K562 (cell line): Measurements from ENCODE around the gene NR1H3. TPM values are rescaled to one million over a fixed set of nuclear protein-coding genes. Genes with fewer than 3 reads are reported as not detected.
A peak's percentile ranks its signal among the peaks of the same experiment; 100 is the strongest.

Experiments used
- ARID2 ChIP-seq: fragments of 450-650 bp; IDR thresholded peaks from 2 replicates; pipeline ENCODE4 v1.6.1; 2017; ENCODE audit warnings: antibody characterized with exemption, mild to moderate bottlenecking
- BDP1 ChIP-seq: IDR thresholded peaks from 3 replicates; pipeline ENCODE4 v1.6.1; 2011; ENCODE audit not compliant: insufficient read length, insufficient read depth
- CBFA2T2 ChIP-seq: fragments of 450-650 bp; conservative IDR thresholded peaks from 2 replicates; pipeline ENCODE4 v1.6.1; 2017; ENCODE audit warnings: mild to moderate bottlenecking
- CBFA2T3 ChIP-seq: fragments of 450-650 bp; IDR thresholded peaks from 2 replicates; pipeline ENCODE4 v1.6.1; 2017
- DDX20 ChIP-seq: fragments of 450-650 bp; IDR thresholded peaks from 2 replicates; pipeline ENCODE4 v1.6.1; 2016; ENCODE audit warnings: missing genetic modification characterization, low read depth, mild to moderate bottlenecking, missing compliant biosample characterization, moderate library complexity
- FOXP1 ChIP-seq: sonication (generic); formaldehyde crosslinking; IDR thresholded peaks from 2 replicates; pipeline ENCODE4 v1.8.0; 2022; ENCODE audit warnings: mild to moderate bottlenecking, missing genetic modification reagents
- GMEB1 ChIP-seq: fragments of 250-450 bp; sonication (Bioruptor Pico); IDR thresholded peaks from 2 replicates; pipeline ENCODE4 v1.4.0; 2020; ENCODE audit warnings: mild to moderate bottlenecking
- HOXB6 ChIP-seq: fragments of 250-450 bp; sonication (Bioruptor Pico); IDR thresholded peaks from 2 replicates; pipeline ENCODE4 v1.5.1; 2022; ENCODE audit warnings: mild to moderate bottlenecking, borderline replicate concordance
- JUND ChIP-seq, 2 experiments: IDR thresholded peaks; 2 replicates in 1 of 2; 3 replicates in 1 of 2; pipeline ENCODE4 v1.6.1; 2011; ENCODE audit warnings: borderline replicate concordance in 2 of 2, low read depth in 2 of 2, low read length in 2 of 2, improper control_type of control experiment in 1 of 2, missing biosample characterization in 1 of 2, missing genetic modification characterization in 1 of 2, missing genetic modification reagents in 1 of 2
- KDM5B ChIP-seq: fragments of 200-600 bp; sonication (generic); IDR thresholded peaks from 2 replicates; pipeline ENCODE4 v1.6.1; 2012; ENCODE audit warnings: low read depth, mild to moderate bottlenecking, moderate library complexity, low read length, control low read depth, inconsistent platforms; ENCODE audit not compliant: insufficient replicate concordance
- KLF16 ChIP-seq: IDR thresholded peaks from 2 replicates; pipeline ENCODE4 v1.6.1; 2016; ENCODE audit warnings: antibody characterized with exemption
- LCOR ChIP-seq: sonication (generic); formaldehyde crosslinking; IDR thresholded peaks from 2 replicates; pipeline ENCODE4 v1.8.0; 2022; ENCODE audit warnings: mild to moderate bottlenecking, missing genetic modification reagents
- MCM5 ChIP-seq: fragments of 450-650 bp; IDR thresholded peaks from 2 replicates; pipeline ENCODE4 v1.6.1; 2016; ENCODE audit warnings: low read depth
- MEF2A ChIP-seq: IDR thresholded peaks from 2 replicates; pipeline ENCODE4 v1.6.1; 2011; ENCODE audit warnings: low read depth, mild to moderate bottlenecking, low read length, moderate library complexity; ENCODE audit not compliant: control insufficient read depth
- MEF2D ChIP-seq: conservative IDR thresholded peaks from 2 replicates; pipeline ENCODE4 v1.6.1; 2016; ENCODE audit warnings: low read depth, missing genetic modification characterization, missing compliant biosample characterization
- NBN ChIP-seq: fragments of 450-650 bp; IDR thresholded peaks from 2 replicates; pipeline ENCODE4 v1.6.1; 2016; ENCODE audit warnings: low read depth, mild to moderate bottlenecking
- PML ChIP-seq: IDR thresholded peaks from 2 replicates; pipeline ENCODE4 v1.6.1; 2012; ENCODE audit warnings: low read length, inconsistent platforms
- RCOR1 ChIP-seq, 2 experiments: IDR thresholded peaks; 2 replicates each; pipeline ENCODE4 v1.6.1; 2012; ENCODE audit warnings: low read depth in 2 of 2, low read length in 2 of 2, borderline replicate concordance in 1 of 2, improper control_type of control experiment in 1 of 2
- SIN3A ChIP-seq, 2 experiments: fragments of 150-350 bp in 1 of 2; IDR thresholded peaks; 2 replicates each; pipeline ENCODE4 v1.6.1; 2011 to 2016; ENCODE audit warnings: borderline replicate concordance in 2 of 2, low read depth in 2 of 2, low read length in 2 of 2, mild to moderate bottlenecking in 2 of 2, moderate library complexity in 2 of 2; ENCODE audit not compliant: control insufficient read depth in 1 of 2
- SMAD2 ChIP-seq: fragments of 150-350 bp; IDR thresholded peaks from 2 replicates; pipeline ENCODE4 v1.6.1; 2014; ENCODE audit warnings: low read depth, mild to moderate bottlenecking, low read length
- SMARCA4 ChIP-seq: fragments of 450-650 bp; IDR thresholded peaks from 2 replicates; pipeline ENCODE4 v1.6.1; 2016
- SMARCA5 ChIP-seq: fragments of 450-650 bp; IDR thresholded peaks from 2 replicates; pipeline ENCODE4 v1.6.1; 2016
- ZBTB43 ChIP-seq: sonication (generic); formaldehyde crosslinking; IDR thresholded peaks from 2 replicates; pipeline ENCODE4 v1.8.0; 2023; ENCODE audit warnings: mild to moderate bottlenecking, missing genetic modification reagents
- ZNF197 ChIP-seq: fragments of 200-800 bp; sonication (Bioruptor generic); IDR thresholded peaks from 2 replicates; pipeline ENCODE4 v1.6.1; 2016; ENCODE audit warnings: low read depth, missing genetic modification characterization, missing compliant biosample characterization
- ZNF41 ChIP-seq: fragments of 250-450 bp; sonication (Bioruptor Pico); conservative IDR thresholded peaks from 2 replicates; pipeline ENCODE4 v1.4.0; 2020; ENCODE audit warnings: mild to moderate bottlenecking
- polyA plus RNA-seq, 8 experiments: library from polyadenylated mRNA; depleted of rRNA in 4 of 8; stranded (reverse) in 5 of 8; unstranded in 3 of 8; fragments of >200 nt; fragmentation: Nextera tagmentation in 2 of 8; fragmentation: Illumina TruSeq in 1 of 8; extraction: Ambion mirVana in 2 of 8; extraction: Trizol in 1 of 8; gene quantifications; 2 replicates each; pipeline versions ENCODE4 v1.2.1 to v1.2.3, GENCODE V29; 2011 to 2014; ENCODE audit warnings: inconsistent platforms in 1 of 8, missing spikeins in 1 of 8
- total RNA-seq, 7 experiments: library from RNA; depleted of rRNA in 6 of 7; stranded (reverse); fragments of >200 nt in 6 of 7; fragmentation: Illumina TruSeq in 2 of 7; extraction: Trizol in 2 of 7; gene quantifications; 2 replicates each; pipeline versions ENCODE4 v1.2.1 to v1.2.3, GENCODE V29; 2011 to 2021; ENCODE audit warnings: low replicate concordance in 1 of 7
- TF ChIP-seq, protein P1 (sequence below): sonication (generic); formaldehyde crosslinking; IDR thresholded peaks from 2 replicates; pipeline ENCODE4 v1.8.0; 2022; ENCODE audit warnings: missing genetic modification reagents, mild to moderate bottlenecking, moderate library complexity, borderline replicate concordance

The NR1H3 gene
- total and polyA plus RNA-seq, 9 of the 15 experiments (the other 6 are each of a cell fraction or from before 2014, with no cell fraction given) = 8.2 to 26.0 (median 11.9) TPM

DNA sequence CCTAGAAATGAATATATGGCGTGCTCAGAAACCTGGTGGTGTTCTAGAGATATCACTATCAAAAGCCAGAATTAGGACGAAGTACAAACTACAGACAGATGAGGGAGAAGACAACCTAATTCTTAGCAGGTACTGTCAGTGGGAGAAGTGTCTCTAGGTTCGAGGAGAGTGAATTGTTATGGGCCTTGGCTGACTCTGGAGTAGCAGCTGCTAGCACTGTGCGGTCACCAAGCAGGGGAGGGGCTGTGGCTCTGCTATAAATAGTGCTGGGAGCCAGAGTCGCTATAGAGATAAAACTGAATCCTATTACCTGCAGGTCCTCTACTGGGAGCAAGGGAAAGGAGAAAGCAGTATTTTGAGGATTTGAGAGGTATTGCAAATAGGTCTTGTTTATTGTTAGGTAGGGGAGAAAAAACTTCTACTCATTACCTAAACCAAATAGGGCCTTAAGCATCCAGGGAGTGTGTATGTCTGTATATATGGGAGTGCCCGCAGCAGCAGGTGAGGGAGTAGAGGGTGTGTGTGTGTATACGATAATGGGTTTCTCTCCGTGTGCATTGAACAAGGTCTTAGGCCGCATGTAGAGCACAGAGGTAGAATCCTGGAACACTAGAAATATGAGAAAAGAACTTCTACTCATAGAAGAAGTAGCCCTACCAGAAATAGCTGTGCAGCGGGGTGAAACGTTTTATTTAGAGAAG, 14.3 kb downstream of the NR1H3 start (continued):
- TF ChIP-seq RCOR1 (IDR thresholded peaks at IDR 0.05; ENCODE audit: borderline replicate concordance in 1 of 2, low read depth in 2 of 2, low read length in 2 of 2) (no peak), LCOR (peak; percentile 40; the same call in 1 of the 2 replicates), DDX20 (tag) (no peak), SMARCA5 (no peak), HOXB6 (CRISPR knock-in tag) (no peak), FOXP1 (CRISPR knock-in tag) (no peak), KLF16 (0 out of 2 replicates have a peak, but pooled peaks have one; percentile 39), ARID2 (no peak), JUND (IDR thresholded peaks at IDR 0.05; ENCODE audit: borderline replicate concordance, low read depth, low read length) (0 out of 2 replicates have a peak, but pooled peaks have one; percentile 4), JUND (tag; IDR thresholded peaks at IDR 0.05; ENCODE audit: borderline replicate concordance, low read depth, low read length) (no peak; the same call in 2 of the 3 replicates), ZNF197 (no peak), CBFA2T2 (peak; percentile 20; the same call in 1 of the 2 replicates), GMEB1 (CRISPR knock-in tag) (no peak), SIN3A (IDR thresholded peaks at IDR 0.05; ENCODE audit: borderline replicate concordance in 2 of 2, control insufficient read depth in 1 of 2, low read depth in 2 of 2, low read length in 2 of 2) (peak in 1 of 2 experiments; percentile 65; a peak in 1 of 4 replicates), BDP1 (no peak), SMAD2 (no peak), ZBTB43 (CRISPR knock-in tag) (no peak), MEF2D (tag) (peak; percentile 89; the same call in 1 of the 2 replicates), KDM5B (peak; percentile 28), NBN (0 out of 2 replicates have a peak, but pooled peaks have one; percentile 53), SMARCA4 (0 out of 2 replicates have a peak, but pooled peaks have one; percentile 5), PML (peak; percentile 10; the same call in 1 of the 2 replicates), MEF2A (peak; percentile 94), CBFA2T3 (peak; percentile 61), ZNF41 (CRISPR knock-in tag) (no peak), MCM5 (no peak)
- TF ChIP-seq, protein P1, sequence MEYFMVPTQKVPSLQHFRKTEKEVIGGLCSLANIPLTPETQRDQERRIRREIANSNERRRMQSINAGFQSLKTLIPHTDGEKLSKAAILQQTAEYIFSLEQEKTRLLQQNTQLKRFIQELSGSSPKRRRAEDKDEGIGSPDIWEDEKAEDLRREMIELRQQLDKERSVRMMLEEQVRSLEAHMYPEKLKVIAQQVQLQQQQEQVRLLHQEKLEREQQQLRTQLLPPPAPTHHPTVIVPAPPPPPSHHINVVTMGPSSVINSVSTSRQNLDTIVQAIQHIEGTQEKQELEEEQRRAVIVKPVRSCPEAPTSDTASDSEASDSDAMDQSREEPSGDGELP (CRISPR knock-in tag) = peak; percentile 70; the same call in 1 of the 2 replicates
